Measurements from ENCODE around the gene HBG2. TPM values are rescaled to one million over a fixed set of nuclear protein-coding genes. Genes with fewer than 3 reads are reported as not detected.

The HBG2 gene
- total and polyA plus RNA-seq, 2 of the 4 experiments (the other 2 are of a cell fraction), result 0.54 TPM; not detected in 1

GRCh38 chr11:5252192-5252918 lies 2.2 kb downstream of the HBG2 start:
- H3K9me3 ChIP-seq (ENCODE audit: control insufficient read depth, insufficient read depth, low read length), result no peaks in the 10 kb centered on the region
- intact Hi-C loops (cut with micrococcal nuclease), result no loop called here
- H2BK5ac ChIP-seq (ENCODE audit: low read depth, low read length, poor library complexity, severe bottlenecking), result no peak overlapping the region
- WGBS, 2 experiments (ENCODE audit: extremely low coverage in 2 of 2, insufficient read length in 1 of 2), result 87% methylated on average over 3 of the region's 9 CpGs; no CpG with 5 or more reads in 1 of the 2 experiments
- no peaks in the 10 kb centered on the region for H3K27me3 ChIP-seq (ENCODE audit: control insufficient read depth, insufficient read depth, low read length)
- H3K79me1 ChIP-seq (ENCODE audit: low read depth in 1 of 2, low read length in 2 of 2), result no peaks in the 10 kb centered on the region
- no peak for DNase-seq
- no peak overlapping the region for H2AK5ac ChIP-seq (ENCODE audit: low read depth, low read length)
- H4K20me1 ChIP-seq (ENCODE audit: insufficient read depth, low read length), result no peaks in the 10 kb centered on the region
- in situ Hi-C loops (cut with MboI; ENCODE audit: low sequenced_read_pairs), result no loop called here
- ChIA-PET POLR2A (ENCODE audit: unreplicated experiment) (no interaction called here), CTCF (no interaction called here)
- ATAC-seq (ENCODE audit: low read depth), result no peak
- H4K5ac ChIP-seq (ENCODE audit: low read depth, low read length), result no peak overlapping the region
- H3K4me3 ChIP-seq (ENCODE audit: insufficient read depth, low read depth, low read length), result no peak overlapping the region
- no peak overlapping the region for H3K4me2 ChIP-seq (ENCODE audit: low read depth, low read length)
- H3K18ac ChIP-seq (ENCODE audit: low read depth, low read length), result no peak overlapping the region; the same call in 1 of the 2 replicates
- H3K9me1 ChIP-seq (ENCODE audit: insufficient read depth, low read length), result peaks cover 2% of the 10 kb centered on the region; the same call in 1 of the 2 replicates
- no peak overlapping the region for H2AFZ ChIP-seq (replicated peaks; ENCODE audit: low read length, poor library complexity)
- no peak overlapping the region for H2BK120ac ChIP-seq (ENCODE audit: low read depth, low read length)
- H4K91ac ChIP-seq (ENCODE audit: insufficient read depth, low read depth, low read length), result no peak overlapping the region
- H3K14ac ChIP-seq (replicated peaks; ENCODE audit: low read depth, low read length), result no peak overlapping the region
- H2BK20ac ChIP-seq (ENCODE audit: low read depth, low read length), result no peak overlapping the region
- H2AK9ac ChIP-seq (replicated peaks; ENCODE audit: low read depth, low read length, poor library complexity), result no peak overlapping the region
- H2BK15ac ChIP-seq (ENCODE audit: low read depth, low read length), result 0 out of 3 replicates have a peak overlapping the region, but pooled peaks have one; percentile 37
- no peak overlapping the region for H3K9ac ChIP-seq (ENCODE audit: low read depth, low read length)
- no peak overlapping the region for H3K4ac ChIP-seq (ENCODE audit: low read depth, low read length)
- H3K27ac ChIP-seq (ENCODE audit: insufficient read depth, low read length), result no peak overlapping the region
- no peaks in the 10 kb centered on the region for H3K36me3 ChIP-seq (ENCODE audit: control insufficient read depth, insufficient read depth, low read length)
- H3K56ac ChIP-seq (ENCODE audit: extremely low read depth, insufficient read depth, low read length), result no peak overlapping the region
- no peaks in the 10 kb centered on the region for H3K4me1 ChIP-seq (ENCODE audit: control insufficient read depth, insufficient read depth, low read length)
- dilution Hi-C loops (cut with HindIII; ENCODE audit: low sequenced_read_pairs, unreplicated experiment), result no loop called here
- BruUV-seq (replicated peaks), result no TSS peak
- H3K23ac ChIP-seq (ENCODE audit: low read depth, low read length), result no peak overlapping the region
- no peak for TF ChIP-seq RFX5 (IDR thresholded peaks at IDR 0.05; ENCODE audit: low read depth, low read length)
- TF ChIP-seq CHD1 (IDR thresholded peaks at IDR 0.05; ENCODE audit: low read depth, low read length), result no peak
- no peak for TF ChIP-seq NFE2L2 (IDR thresholded peaks at IDR 0.05; ENCODE audit: low read depth, low read length)
- no peak for TF ChIP-seq MXI1 (IDR thresholded peaks at IDR 0.05; ENCODE audit: borderline replicate concordance, low read depth, low read length)
- TF ChIP-seq BHLHE40 (IDR thresholded peaks at IDR 0.05; ENCODE audit: low read depth, low read length), result no peak
- no peak for TF ChIP-seq USF2 (IDR thresholded peaks at IDR 0.05; ENCODE audit: low read depth, low read length)
- no peak for TF ChIP-seq SMC3 (IDR thresholded peaks at IDR 0.05; ENCODE audit: low read depth, low read length)
- TF ChIP-seq MAFK (IDR thresholded peaks at IDR 0.05; ENCODE audit: low read depth, low read length), result no peak
- no peak for TF ChIP-seq POLR2A (IDR thresholded peaks at IDR 0.05; ENCODE audit: low read depth, low read length)
- no peak for TF ChIP-seq MAZ (IDR thresholded peaks at IDR 0.05; ENCODE audit: borderline replicate concordance, low read depth, low read length)
- no peak for TF ChIP-seq CTCF (conservative IDR thresholded peaks at IDR 0.05; ENCODE audit: low read depth, low read length)
- no peak overlapping the region for H4K8ac ChIP-seq (ENCODE audit: low read depth in 2 of 2, low read length in 2 of 2)

All from IMR-90 (cell line).